Rectal smooth muscle tissue (tissue), 1 donor: ENCODE data around the gene SPEN.
"Not testable (repeated sequence)": the region's sequence is repeated elsewhere in the genome, so short reads cannot be mapped to it uniquely, and the experiment has no call there.

Experiments used
- H3K27ac ChIP-seq: one replicate; pipeline ENCODE4 v1.7.0; 2013; ENCODE audit warnings: low read depth, low read length, inconsistent platforms
- H3K27me3 ChIP-seq: one replicate; pipeline ENCODE4 v1.7.0; 2013; ENCODE audit warnings: low read length; ENCODE audit not compliant: control insufficient read depth, insufficient read depth
- H3K36me3 ChIP-seq: one replicate; pipeline ENCODE4 v1.7.0; 2013; ENCODE audit warnings: low read length; ENCODE audit not compliant: control insufficient read depth, insufficient read depth
- H3K4me1 ChIP-seq: one replicate; pipeline ENCODE4 v1.7.0; 2013; ENCODE audit warnings: low read length; ENCODE audit not compliant: control insufficient read depth, insufficient read depth
- H3K4me3 ChIP-seq: one replicate; pipeline ENCODE4 v1.7.0; 2013; ENCODE audit warnings: low read length
- H3K9ac ChIP-seq: one replicate; pipeline ENCODE4 v1.7.0; 2013; ENCODE audit warnings: low read length

SPEN gene

DNA sequence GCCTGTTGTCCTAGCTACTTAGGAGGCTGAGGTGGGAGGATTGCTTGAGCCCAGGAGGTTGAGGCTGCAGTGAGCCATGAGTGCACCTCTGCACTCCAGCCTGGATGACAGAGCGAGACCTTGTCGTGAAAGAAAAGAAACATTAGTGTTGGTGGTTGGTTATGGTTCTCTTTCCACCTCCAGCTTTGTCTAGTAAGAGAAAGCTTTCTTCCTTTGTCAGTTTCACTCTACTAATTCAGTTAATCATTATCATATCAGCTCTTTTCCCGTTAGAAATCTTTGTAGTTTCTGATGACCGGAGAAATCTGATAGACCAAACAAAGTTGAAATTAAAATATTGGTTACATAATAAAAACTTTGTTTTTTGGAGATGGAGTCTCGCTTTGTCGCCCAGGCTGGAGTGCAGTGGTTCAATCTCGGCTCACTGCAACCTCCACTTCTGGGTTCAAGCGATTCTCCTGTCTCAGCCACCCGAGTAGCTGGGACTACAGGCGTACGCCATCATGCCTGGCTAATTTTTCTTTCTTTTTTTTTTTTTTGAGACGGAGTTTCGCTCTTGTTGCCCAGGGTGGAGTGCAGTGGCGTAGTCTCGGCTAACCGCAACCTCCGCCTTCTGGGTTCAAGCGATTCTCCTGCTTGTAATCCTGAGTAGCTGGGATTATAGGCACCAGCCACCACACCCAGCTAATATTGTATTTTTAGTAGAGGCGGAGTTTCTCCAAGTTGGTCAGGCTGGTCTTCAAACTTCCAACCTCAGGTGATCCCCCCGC lies 49.5 kb downstream of the SPEN start:
- H3K27me3 ChIP-seq, H3K4me3 ChIP-seq, H3K36me3 ChIP-seq, H3K27ac ChIP-seq, H3K9ac ChIP-seq: not testable (repeated sequence)
- H3K4me1 ChIP-seq: peaks cover 16% of the 10 kb centered on the region

GRCh38 chr1:15899266-15899665 lies 51.8 kb downstream of the SPEN start:
- Histone ChIP-seq H3K9ac (no peak overlapping the region), H3K36me3 (no peaks in the 10 kb centered on the region), H3K4me3 (no peak overlapping the region), H3K27me3 (no peaks in the 10 kb centered on the region), H3K27ac (no peak overlapping the region), H3K4me1 (peaks cover 7% of the 10 kb centered on the region)

GRCh38 chr1:15900662-15901279 lies 53.3 kb downstream of the SPEN start:
- Histone ChIP-seq H3K27me3 (no peaks in the 10 kb centered on the region), H3K27ac (no peak overlapping the region), H3K4me3 (no peak overlapping the region), H3K4me1 (peaks cover 4% of the 10 kb centered on the region), H3K9ac (no peak overlapping the region), H3K36me3 (no peaks in the 10 kb centered on the region)

DNA sequence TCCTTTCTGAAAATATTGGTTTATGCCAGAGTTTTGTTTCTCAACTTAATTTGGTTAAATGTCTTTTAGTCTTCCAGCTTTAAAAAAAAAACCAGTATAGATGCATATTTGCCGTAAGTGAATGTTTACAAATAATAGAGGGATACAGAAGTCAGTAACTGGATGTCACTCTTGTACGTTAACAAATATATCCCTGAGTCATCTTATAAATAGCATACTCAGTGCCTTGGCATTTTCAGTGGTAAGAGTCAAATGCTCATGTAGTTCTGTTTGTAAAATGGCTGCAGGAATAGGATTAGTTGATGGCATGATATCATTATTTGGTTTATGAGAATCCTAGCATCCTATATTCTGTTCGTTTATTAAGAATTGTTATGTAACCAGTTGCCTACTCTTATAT lies 55.4 kb downstream of the SPEN start:
- Histone ChIP-seq H3K4me1 (peaks cover 4% of the 10 kb centered on the region), H3K27me3 (no peaks in the 10 kb centered on the region), H3K27ac (no peak overlapping the region), H3K36me3 (no peaks in the 10 kb centered on the region), H3K9ac (no peak overlapping the region), H3K4me3 (no peak overlapping the region)

DNA sequence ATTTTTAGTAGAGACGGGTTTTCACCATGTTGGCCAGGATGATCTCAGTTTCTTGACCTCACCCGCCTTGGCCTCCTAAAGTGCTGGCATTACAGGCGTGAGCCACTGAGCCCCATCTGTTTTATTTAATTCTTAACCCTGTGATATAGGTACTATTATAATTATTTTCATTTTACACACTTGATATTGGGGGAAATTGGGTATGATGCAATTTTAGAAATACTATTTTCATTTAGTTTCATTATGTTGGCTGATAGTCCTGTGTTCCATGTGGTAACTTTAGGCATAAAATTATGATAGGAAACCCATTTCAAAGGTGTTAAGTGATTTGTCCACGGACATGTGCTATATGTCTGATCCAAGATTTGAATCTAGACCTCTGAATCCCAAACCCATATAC lies 61.1 kb downstream of the SPEN start:
- peaks cover under 1% of the 10 kb centered on the region for H3K4me1 ChIP-seq
- H3K9ac ChIP-seq: no peak overlapping the region
- no peak overlapping the region for H3K4me3 ChIP-seq
- no peaks in the 10 kb centered on the region for H3K27me3 ChIP-seq
- H3K36me3 ChIP-seq: peaks cover 7% of the 10 kb centered on the region
- no peak overlapping the region for H3K27ac ChIP-seq

DNA sequence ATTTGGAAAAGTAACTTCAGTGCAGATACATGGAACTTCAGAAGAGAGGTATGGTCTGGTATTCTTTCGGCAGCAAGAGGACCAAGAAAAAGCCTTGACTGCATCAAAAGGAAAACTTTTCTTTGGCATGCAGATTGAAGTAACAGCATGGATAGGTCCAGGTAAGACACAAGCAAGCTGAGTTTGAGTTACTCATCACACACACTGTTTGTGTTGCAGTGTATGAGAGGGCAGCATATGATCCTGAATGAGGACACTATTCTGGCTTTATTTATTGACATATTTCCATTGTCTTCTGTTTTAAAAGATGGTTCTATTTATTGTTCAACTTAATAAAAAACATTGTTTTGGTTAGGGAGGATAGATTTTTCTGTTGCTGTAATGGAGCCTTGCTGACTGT lies 63.6 kb downstream of the SPEN start:
- peaks cover 3% of the 10 kb centered on the region for H3K4me1 ChIP-seq
- H3K36me3 ChIP-seq: peaks cover 10% of the 10 kb centered on the region
- H3K4me3 ChIP-seq: no peak overlapping the region
- H3K27me3 ChIP-seq: no peaks in the 10 kb centered on the region
- H3K9ac ChIP-seq: no peak overlapping the region
- no peak overlapping the region for H3K27ac ChIP-seq

GRCh38 chr1:15911927-15912326 lies 64.4 kb downstream of the SPEN start:
- Histone ChIP-seq H3K4me3 (no peak overlapping the region), H3K27me3 (no peaks in the 10 kb centered on the region), H3K36me3 (peaks cover 10% of the 10 kb centered on the region), H3K27ac (no peak overlapping the region), H3K4me1 (peaks cover 4% of the 10 kb centered on the region), H3K9ac (no peak overlapping the region)

- H3K27ac ChIP-seq, H3K4me3 ChIP-seq, H3K9ac ChIP-seq, H3K36me3 ChIP-seq, H3K4me1 ChIP-seq, H3K27me3 ChIP-seq: not testable (repeated sequence)
Observed at GRCh38 chr1:15913607-15914006, 66.1 kb downstream of the SPEN start.

- Histone ChIP-seq H3K36me3 (peaks cover 14% of the 10 kb centered on the region), H3K27ac (no peak overlapping the region), H3K4me1 (peaks cover 4% of the 10 kb centered on the region), H3K27me3 (no peaks in the 10 kb centered on the region), H3K9ac (no peak overlapping the region), H3K4me3 (peak overlapping the region; percentile 32)
Observed at GRCh38 chr1:15915991-15916390, 68.5 kb downstream of the SPEN start.

GRCh38 chr1:15916417-15916816 lies 68.9 kb downstream of the SPEN start:
- Histone ChIP-seq H3K4me3 (no peak overlapping the region), H3K36me3 (peaks cover 14% of the 10 kb centered on the region), H3K4me1 (peaks cover 4% of the 10 kb centered on the region), H3K27ac (no peak overlapping the region), H3K27me3 (no peaks in the 10 kb centered on the region), H3K9ac (no peak overlapping the region)

DNA sequence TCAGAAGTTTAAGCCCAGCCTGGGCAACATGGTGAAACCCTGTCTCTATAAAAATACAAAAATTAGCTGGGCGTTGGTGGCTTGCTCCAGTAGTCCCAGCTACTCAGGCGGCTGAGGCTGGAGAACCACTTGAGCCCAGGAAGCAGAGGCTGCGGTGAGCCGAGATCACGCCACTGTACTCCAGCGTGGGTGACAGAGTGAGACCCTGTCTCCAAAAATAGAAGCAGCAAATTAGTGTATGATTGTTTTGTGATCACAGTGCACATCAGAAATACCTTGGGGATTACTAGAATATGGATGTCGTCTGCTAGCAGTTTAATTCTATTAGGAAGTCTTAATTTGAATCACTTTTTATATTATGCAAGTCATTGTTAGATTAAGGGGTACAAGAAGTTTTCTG lies 69.4 kb downstream of the SPEN start:
- H3K27ac ChIP-seq: no peak overlapping the region
- H3K4me3 ChIP-seq: no peak overlapping the region
- H3K4me1 ChIP-seq: peaks cover 4% of the 10 kb centered on the region
- H3K9ac ChIP-seq: no peak overlapping the region
- H3K27me3 ChIP-seq: no peaks in the 10 kb centered on the region
- peaks cover 16% of the 10 kb centered on the region for H3K36me3 ChIP-seq

DNA sequence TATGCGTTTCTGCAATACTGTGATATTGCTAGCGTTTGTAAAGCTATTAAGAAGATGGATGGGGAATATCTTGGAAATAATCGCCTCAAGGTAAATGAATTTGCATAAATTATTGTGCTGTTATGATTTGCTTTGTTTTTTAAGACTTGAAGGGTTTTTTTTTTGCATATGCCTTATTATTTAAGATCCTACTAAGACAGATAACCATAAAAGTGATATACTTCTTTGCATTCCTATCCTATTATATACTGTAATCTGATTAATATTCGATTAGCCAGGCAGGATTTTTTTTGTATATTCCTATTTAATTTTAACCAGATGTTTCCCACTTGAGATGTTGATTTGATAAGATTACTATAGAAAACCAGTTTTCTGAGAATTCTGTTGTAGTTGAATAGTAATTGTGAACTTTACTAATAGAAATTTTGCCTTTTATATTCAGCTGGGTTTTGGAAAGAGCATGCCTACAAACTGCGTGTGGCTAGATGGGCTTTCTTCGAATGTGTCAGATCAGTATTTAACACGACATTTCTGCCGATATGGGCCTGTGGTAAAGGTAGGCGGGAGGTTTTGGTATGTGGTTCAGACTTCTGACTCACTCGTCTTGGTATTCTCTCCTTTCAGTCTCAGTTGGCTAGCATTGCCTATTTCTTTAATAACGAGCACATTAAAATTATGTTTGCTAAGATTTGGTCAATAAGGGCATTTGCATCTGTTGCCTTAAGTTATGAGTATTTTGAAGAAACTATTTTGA lies 71.6 kb downstream of the SPEN start:
- H3K4me1 ChIP-seq: peaks cover 4% of the 10 kb centered on the region
- peaks cover 18% of the 10 kb centered on the region for H3K36me3 ChIP-seq
- H3K4me3 ChIP-seq: no peak overlapping the region
- no peak overlapping the region for H3K9ac ChIP-seq
- no peaks in the 10 kb centered on the region for H3K27me3 ChIP-seq
- no peak overlapping the region for H3K27ac ChIP-seq
